ENCODE data around the gene CHRNB1. TPM values are rescaled to one million over a fixed set of nuclear protein-coding genes. Genes with fewer than 3 reads are reported as not detected.

The CHRNB1 gene
- total RNA-seq, 4 donors from 2014 or later, result 4.0 to 9.1 (median 5.8) TPM

- no peaks in the 10 kb centered on the region for H3K36me3 ChIP-seq
- H3K9me3 ChIP-seq, result no peaks in the 10 kb centered on the region
- H3K27ac ChIP-seq, result peak within 1 kb of the TSS; percentile 88 to 96 (median 92)
- DNase-seq, result peak; percentile 98 to 99 (median 99)
- TF ChIP-seq POLR2A (IDR thresholded peaks at IDR 0.05) (peak; percentile 98 to 99), CTCF (IDR thresholded peaks at IDR 0.05) (no peak)
- no peaks in the 10 kb centered on the region for H3K27me3 ChIP-seq
- H3K4me1 ChIP-seq, result peaks cover 0 to 15% (median 5%) of the 10 kb centered on the region in 4 donors
- H3K4me3 ChIP-seq, result peak within 1 kb of the TSS; percentile 49 to 90 (median 69)
Measured at GRCh38 chr17:7403977-7404736, 40.7 kb upstream of the CHRNB1 start, which contains the start of gene TMEM256. Gene TMEM256 (minus strand): TSS chr17:7404097. CDS start chr17:7404084, 13 bp downstream.

GRCh38 chr17:7404737-7405349 lies 40.0 kb upstream of the CHRNB1 start:
- Histone ChIP-seq H3K27ac (peak overlapping the region; percentile 88 to 96 (median 92)), H3K9me3 (no peaks in the 10 kb centered on the region), H3K4me1 (peaks cover 0 to 15% (median 5%) of the 10 kb centered on the region in 4 donors), H3K27me3 (no peaks in the 10 kb centered on the region), H3K36me3 (no peaks in the 10 kb centered on the region), H3K4me3 (peak overlapping the region; percentile 49 to 90 (median 69))
- TF ChIP-seq CTCF (IDR thresholded peaks at IDR 0.05) (peak in 1 of 6 experiments; percentile 7), POLR2A (IDR thresholded peaks at IDR 0.05) (no peak)
- DNase-seq, result peak in 2 of 3 donors; percentile 69 to 81

- H3K9me3 ChIP-seq, result no peaks in the 10 kb centered on the region
- H3K4me1 ChIP-seq, result peaks cover 0 to 15% (median 5%) of the 10 kb centered on the region in 4 donors
- no peaks in the 10 kb centered on the region for H3K36me3 ChIP-seq
- DNase-seq, result no peak
- peak overlapping the region; percentile 88 to 96 (median 92) for H3K27ac ChIP-seq
- no peaks in the 10 kb centered on the region for H3K27me3 ChIP-seq
- H3K4me3 ChIP-seq, result peak overlapping the region; percentile 49 to 90 (median 69)
- TF ChIP-seq POLR2A (IDR thresholded peaks at IDR 0.05) (no peak), CTCF (IDR thresholded peaks at IDR 0.05) (no peak)
Measured at GRCh38 chr17:7405350-7406234, 39.3 kb upstream of the CHRNB1 start.

- Histone ChIP-seq H3K4me1 (peaks cover 0 to 15% (median 5%) of the 10 kb centered on the region in 4 donors), H3K9me3 (no peaks in the 10 kb centered on the region), H3K27ac (no peak overlapping the region), H3K36me3 (no peaks in the 10 kb centered on the region), H3K4me3 (no peak overlapping the region), H3K27me3 (no peaks in the 10 kb centered on the region)
- TF ChIP-seq CTCF (IDR thresholded peaks at IDR 0.05) (no peak), POLR2A (IDR thresholded peaks at IDR 0.05) (no peak)
- DNase-seq, result no peak
Measured at GRCh38 chr17:7406235-7406825, 38.5 kb upstream of the CHRNB1 start.

- Histone ChIP-seq H3K4me3 (no peak overlapping the region), H3K27ac (no peak overlapping the region), H3K4me1 (peaks cover 0 to 12% (median 5%) of the 10 kb centered on the region in 4 donors), H3K27me3 (no peaks in the 10 kb centered on the region), H3K36me3 (no peaks in the 10 kb centered on the region), H3K9me3 (no peaks in the 10 kb centered on the region)
- DNase-seq, result no peak
- TF ChIP-seq CTCF (IDR thresholded peaks at IDR 0.05), result no peak
Measured at GRCh38 chr17:7407082-7407481, 37.8 kb upstream of the CHRNB1 start.

Measured in Peyer's patch (tissue), 4 donors.